ENCODE data around the gene TMEM258.

GRCh38 chr11:61782841-61783240, 9.6 kb downstream of the TMEM258 start:
- TF ChIP-seq GATA3 (IDR thresholded peaks at IDR 0.05; ENCODE audit: low read depth, low read length) (no peak), GATA2 (IDR thresholded peaks at IDR 0.05; ENCODE audit: low read depth, low read length) (no peak)
